ENCODE measurements around the gene NTF4.
A peak's percentile ranks its signal among the peaks of the same experiment; 100 is the strongest.

The NTF4 gene

DNA sequence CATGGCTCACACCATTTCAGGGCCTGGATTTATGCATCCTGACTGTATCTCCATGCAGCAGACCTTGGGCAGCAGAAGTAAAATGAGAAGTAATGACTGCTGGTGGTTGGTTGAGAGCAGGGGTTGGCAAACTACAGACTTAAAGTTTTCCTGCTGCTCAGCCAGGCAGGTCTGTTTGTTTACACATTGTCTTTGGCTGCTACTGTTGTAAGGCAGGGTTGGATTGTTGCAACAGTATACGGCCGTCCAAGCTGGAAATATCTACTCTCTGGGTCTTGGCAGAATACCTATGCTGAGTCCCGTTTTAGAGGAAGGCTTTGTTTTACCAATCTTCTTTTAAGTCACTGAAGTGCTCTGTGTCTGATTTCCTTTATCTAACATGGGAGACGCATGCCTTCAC is 34.2 kb upstream of the NTF4 start:
- no peak overlapping the region for H3K9ac ChIP-seq (ENCODE audit: insufficient read length, low read depth)
- TF ChIP-seq ZNF274 (IDR thresholded peaks at IDR 0.05; ENCODE audit: low read depth, low read length) (no peak), SUZ12 (IDR thresholded peaks at IDR 0.05; ENCODE audit: extremely low read depth, insufficient read depth, insufficient read length) (no peak), YY1 (IDR thresholded peaks at IDR 0.05; ENCODE audit: insufficient read depth, insufficient read length) (no peak)

DNA sequence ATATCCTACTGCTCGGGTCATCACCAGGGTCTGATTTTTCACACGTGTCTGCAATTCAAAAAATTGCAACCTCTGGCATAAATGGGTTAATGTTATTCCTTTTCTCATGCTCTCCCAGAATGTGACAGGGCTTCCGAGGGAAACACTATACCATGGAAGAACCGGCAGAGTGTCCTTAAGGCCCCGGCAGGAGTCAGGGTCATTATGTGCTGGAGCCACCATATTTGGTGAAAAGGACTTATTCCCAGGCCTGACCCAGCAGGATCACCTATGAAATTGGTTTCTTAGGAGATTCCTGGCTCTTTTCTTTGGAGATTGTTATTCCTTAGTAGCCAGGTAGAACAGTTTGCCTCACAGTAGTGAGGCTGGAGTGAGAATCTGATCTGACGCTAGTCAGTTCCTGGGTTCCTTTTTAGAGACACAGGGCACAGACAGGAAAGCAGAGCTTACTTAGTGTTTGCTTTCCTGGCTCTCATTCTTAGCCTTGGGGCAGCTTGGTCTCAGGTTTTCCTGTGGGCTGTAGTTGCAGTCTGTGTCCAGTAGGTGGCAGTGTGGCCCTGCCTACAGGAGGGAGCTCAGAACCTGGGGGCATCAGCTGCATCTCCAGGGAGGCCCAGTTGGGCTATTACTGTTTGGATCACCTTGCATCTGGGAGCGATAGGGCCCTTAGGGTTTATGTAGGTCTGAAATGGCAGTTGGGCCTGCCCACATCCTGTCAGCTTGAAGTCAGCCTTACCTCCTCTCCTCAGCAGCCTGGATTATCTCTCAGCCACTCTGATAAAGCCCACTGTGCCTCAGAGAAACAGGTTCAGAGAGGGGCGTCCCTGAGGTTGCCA is 33.1 kb upstream of the NTF4 start:
- peak overlapping the region; percentile 13 for H3K9ac ChIP-seq (ENCODE audit: insufficient read length, low read depth)
- DNase-seq (ENCODE audit: low read depth, low spot score): no peak
- peaks cover 84% of the 10 kb centered on the region for H3K36me3 ChIP-seq (ENCODE audit: insufficient read depth, insufficient read length, low read length)
- TF ChIP-seq YY1 (IDR thresholded peaks at IDR 0.05; ENCODE audit: insufficient read depth, insufficient read length): no peak
- TF ChIP-seq SUZ12 (IDR thresholded peaks at IDR 0.05; ENCODE audit: extremely low read depth, insufficient read depth, insufficient read length): no peak
- no peak for TF ChIP-seq ZNF274 (IDR thresholded peaks at IDR 0.05; ENCODE audit: low read depth, low read length)
- no peaks in the 10 kb centered on the region for H3K9me3 ChIP-seq (ENCODE audit: insufficient read depth, low read length)
- H3K4me1 ChIP-seq (ENCODE audit: insufficient read depth, insufficient read length): peaks cover 17% of the 10 kb centered on the region
- H3K27me3 ChIP-seq (ENCODE audit: insufficient read depth, insufficient read length): no peaks in the 10 kb centered on the region
- no peak overlapping the region for H3K4me3 ChIP-seq (ENCODE audit: insufficient read length, low read depth)

More for the DNA sequence above, 34.2 kb upstream of the NTF4 start:
- Histone ChIP-seq H3K4me3 (ENCODE audit: insufficient read length, low read depth) (no peak overlapping the region), H3K9me3 (ENCODE audit: insufficient read depth, low read length) (no peaks in the 10 kb centered on the region), H3K4me1 (ENCODE audit: insufficient read depth, insufficient read length) (peaks cover 21% of the 10 kb centered on the region), H3K36me3 (ENCODE audit: insufficient read depth, insufficient read length, low read length) (peaks cover 87% of the 10 kb centered on the region), H3K27me3 (ENCODE audit: insufficient read depth, insufficient read length) (no peaks in the 10 kb centered on the region)
- no peak for DNase-seq (ENCODE audit: low read depth, low spot score)

DNA sequence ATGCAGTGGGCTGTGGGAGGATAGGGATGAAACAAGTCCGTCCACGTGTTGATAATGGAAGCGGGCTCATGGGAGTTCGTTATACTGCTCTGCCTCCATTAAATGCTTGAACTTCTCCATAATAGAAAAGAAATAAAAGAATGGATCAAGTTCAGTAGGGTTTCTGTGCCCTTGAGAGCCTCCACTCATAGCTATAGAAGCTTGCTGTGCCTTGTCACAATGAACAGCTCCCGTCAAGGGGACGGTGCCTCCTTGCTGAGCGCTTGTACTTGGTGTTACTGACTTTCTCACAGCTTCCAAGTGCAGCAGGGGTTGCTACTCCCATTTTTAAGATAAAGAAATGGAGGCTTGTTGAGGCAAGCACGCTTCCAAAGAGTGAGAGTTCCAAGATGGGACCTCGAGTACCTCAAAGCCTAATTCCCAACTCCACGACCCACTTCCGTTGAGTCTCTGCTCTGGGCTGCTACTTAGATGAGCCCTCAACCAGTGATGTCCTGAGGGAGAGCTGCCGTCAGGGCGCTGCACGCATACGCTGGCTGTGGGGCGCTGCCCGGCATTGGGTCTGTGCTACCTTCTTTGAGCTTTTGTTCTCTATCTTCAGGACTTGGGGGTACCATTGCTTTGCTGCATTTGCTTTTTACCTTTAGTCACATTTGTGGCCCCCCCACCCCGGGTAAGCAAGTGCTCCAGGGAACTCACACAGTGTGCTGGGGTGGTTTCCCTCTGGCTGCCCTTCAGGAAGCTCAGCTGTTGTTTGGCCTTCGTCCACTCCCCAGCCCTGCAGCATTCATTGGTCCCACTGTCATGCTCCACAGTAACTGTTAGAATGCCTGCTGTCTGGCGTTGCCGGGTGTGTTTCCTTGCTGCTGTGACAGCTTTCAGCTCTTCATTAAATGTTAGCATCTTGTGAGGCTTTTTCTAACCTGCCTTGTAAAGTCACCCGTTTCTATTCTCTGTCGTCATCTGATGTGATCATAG is 30.2 kb upstream of the NTF4 start:
- H3K9me3 ChIP-seq (ENCODE audit: insufficient read depth, low read length): no peaks in the 10 kb centered on the region
- peaks cover 89% of the 10 kb centered on the region for H3K36me3 ChIP-seq (ENCODE audit: insufficient read depth, insufficient read length, low read length)
- H3K27me3 ChIP-seq (ENCODE audit: insufficient read depth, insufficient read length): no peaks in the 10 kb centered on the region
- TF ChIP-seq ZNF274 (IDR thresholded peaks at IDR 0.05; ENCODE audit: low read depth, low read length): no peak
- TF ChIP-seq SUZ12 (IDR thresholded peaks at IDR 0.05; ENCODE audit: extremely low read depth, insufficient read depth, insufficient read length): no peak
- no peak for TF ChIP-seq YY1 (IDR thresholded peaks at IDR 0.05; ENCODE audit: insufficient read depth, insufficient read length)
- peaks cover 11% of the 10 kb centered on the region for H3K4me1 ChIP-seq (ENCODE audit: insufficient read depth, insufficient read length)
- no peak overlapping the region for H3K9ac ChIP-seq (ENCODE audit: insufficient read length, low read depth)
- no peak overlapping the region for H3K4me3 ChIP-seq (ENCODE audit: insufficient read length, low read depth)
- no peak for DNase-seq (ENCODE audit: low read depth, low spot score)

DNA sequence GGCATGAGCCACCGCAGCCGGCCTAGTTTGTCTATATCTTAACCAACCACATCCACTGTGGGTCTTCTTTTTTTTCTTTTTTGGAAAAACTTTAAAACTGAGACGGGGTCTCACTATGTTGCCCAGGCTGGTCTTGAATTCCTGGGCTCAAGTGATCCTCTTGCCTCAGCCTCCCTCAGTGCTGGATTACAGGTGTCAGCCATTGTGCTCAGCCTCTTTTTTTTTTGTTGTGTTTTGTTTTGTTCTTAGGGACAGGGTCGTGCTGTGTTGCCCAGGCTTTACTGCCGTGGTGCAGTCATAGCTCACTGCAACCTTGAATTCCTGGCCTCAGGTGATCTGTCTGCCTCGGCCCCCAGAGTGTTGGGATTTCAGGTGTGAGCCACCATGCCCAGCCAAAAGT is 28.1 kb upstream of the NTF4 start:
- H3K9ac ChIP-seq (ENCODE audit: insufficient read length, low read depth): no peak overlapping the region
- DNase-seq (ENCODE audit: low read depth, low spot score): no peak
- H3K27me3 ChIP-seq (ENCODE audit: insufficient read depth, insufficient read length): no peaks in the 10 kb centered on the region
- peaks cover 83% of the 10 kb centered on the region for H3K36me3 ChIP-seq (ENCODE audit: insufficient read depth, insufficient read length, low read length)
- TF ChIP-seq ZNF274 (IDR thresholded peaks at IDR 0.05; ENCODE audit: low read depth, low read length): no peak
- no peak for TF ChIP-seq SUZ12 (IDR thresholded peaks at IDR 0.05; ENCODE audit: extremely low read depth, insufficient read depth, insufficient read length)
- no peak for TF ChIP-seq YY1 (IDR thresholded peaks at IDR 0.05; ENCODE audit: insufficient read depth, insufficient read length)
- peaks cover 4% of the 10 kb centered on the region for H3K4me1 ChIP-seq (ENCODE audit: insufficient read depth, insufficient read length)
- no peak overlapping the region for H3K4me3 ChIP-seq (ENCODE audit: insufficient read length, low read depth)
- no peaks in the 10 kb centered on the region for H3K9me3 ChIP-seq (ENCODE audit: insufficient read depth, low read length)

DNA sequence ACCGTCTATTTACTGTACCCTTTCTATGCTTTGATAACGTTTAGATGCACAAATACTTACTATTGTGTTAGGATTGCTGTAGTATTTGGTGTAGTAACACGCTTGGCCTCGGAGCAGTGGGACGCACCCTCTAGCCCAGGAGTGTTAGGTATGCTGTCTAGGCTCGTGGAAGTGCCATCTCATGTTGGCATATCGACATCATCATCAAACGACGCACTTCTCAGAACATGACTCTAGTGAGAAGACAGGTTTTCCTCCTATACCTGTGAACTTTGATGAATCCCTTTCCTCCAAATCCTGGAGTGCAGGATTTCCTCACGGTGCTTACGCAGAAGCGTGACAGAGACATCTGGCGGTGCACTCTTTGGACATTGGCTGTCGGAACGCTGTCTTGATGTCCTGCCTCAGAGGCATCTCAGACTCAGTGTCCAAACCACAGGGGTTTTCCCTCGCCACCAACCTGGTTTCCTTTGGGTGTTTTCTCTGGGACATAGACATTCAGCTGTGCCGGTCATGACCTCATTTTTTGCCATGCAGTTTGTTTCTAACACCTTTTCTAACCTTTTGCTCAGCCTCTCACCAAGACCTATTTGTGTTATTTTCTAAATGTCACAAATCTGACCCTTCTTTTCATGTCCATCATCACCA is 26.9 kb upstream of the NTF4 start:
- TF ChIP-seq ZNF274 (IDR thresholded peaks at IDR 0.05; ENCODE audit: low read depth, low read length): no peak
- no peak for TF ChIP-seq SUZ12 (IDR thresholded peaks at IDR 0.05; ENCODE audit: extremely low read depth, insufficient read depth, insufficient read length)
- no peak for TF ChIP-seq YY1 (IDR thresholded peaks at IDR 0.05; ENCODE audit: insufficient read depth, insufficient read length)
- no peaks in the 10 kb centered on the region for H3K27me3 ChIP-seq (ENCODE audit: insufficient read depth, insufficient read length)
- no peak overlapping the region for H3K4me3 ChIP-seq (ENCODE audit: insufficient read length, low read depth)
- peaks cover 5% of the 10 kb centered on the region for H3K4me1 ChIP-seq (ENCODE audit: insufficient read depth, insufficient read length)
- no peak for DNase-seq (ENCODE audit: low read depth, low spot score)
- H3K36me3 ChIP-seq (ENCODE audit: insufficient read depth, insufficient read length, low read length): peaks cover 81% of the 10 kb centered on the region
- H3K9me3 ChIP-seq (ENCODE audit: insufficient read depth, low read length): no peaks in the 10 kb centered on the region
- H3K9ac ChIP-seq (ENCODE audit: insufficient read length, low read depth): no peak overlapping the region

DNA sequence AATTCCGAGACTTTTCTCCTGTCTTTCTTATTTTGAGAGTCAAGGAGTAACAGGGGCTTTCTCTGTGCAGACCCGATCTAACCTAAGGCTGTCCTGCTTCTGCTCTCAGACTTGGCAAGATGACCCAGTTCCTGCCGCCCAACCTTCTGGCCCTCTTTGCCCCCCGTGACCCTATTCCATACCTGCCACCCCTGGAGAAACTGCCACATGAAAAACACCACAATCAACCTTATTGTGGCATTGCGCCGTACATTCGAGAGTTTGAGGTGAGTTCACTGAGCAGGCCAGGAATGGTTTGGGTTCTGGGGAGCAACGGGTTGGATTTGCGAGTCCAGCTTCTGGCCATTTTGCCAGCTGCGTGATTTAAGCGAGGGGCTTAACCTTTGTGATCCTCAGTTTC is 21.7 kb upstream of the NTF4 start:
- Histone ChIP-seq H3K36me3 (ENCODE audit: insufficient read depth, insufficient read length, low read length) (peaks cover 39% of the 10 kb centered on the region), H3K4me3 (ENCODE audit: insufficient read length, low read depth) (peak overlapping the region; percentile 94), H3K9ac (ENCODE audit: insufficient read length, low read depth) (peak overlapping the region; percentile 98), H3K9me3 (ENCODE audit: insufficient read depth, low read length) (peaks cover 8% of the 10 kb centered on the region; the same call in 1 of the 2 replicates), H3K4me1 (ENCODE audit: insufficient read depth, insufficient read length) (peaks cover 4% of the 10 kb centered on the region), H3K27me3 (ENCODE audit: insufficient read depth, insufficient read length) (no peaks in the 10 kb centered on the region)
- no peak for TF ChIP-seq SUZ12 (IDR thresholded peaks at IDR 0.05; ENCODE audit: extremely low read depth, insufficient read depth, insufficient read length)
- no peak for TF ChIP-seq ZNF274 (IDR thresholded peaks at IDR 0.05; ENCODE audit: low read depth, low read length)
- no peak for TF ChIP-seq YY1 (IDR thresholded peaks at IDR 0.05; ENCODE audit: insufficient read depth, insufficient read length)
- DNase-seq (ENCODE audit: low read depth, low spot score): no peak
